WTC11 (cell line): ENCODE data around the gene PPM1L. TPM values are rescaled to one million over a fixed set of nuclear protein-coding genes. Genes with fewer than 3 reads are reported as not detected.
"Not testable (repeated sequence)": the region's sequence is repeated elsewhere in the genome, so short reads cannot be mapped to it uniquely, and the experiment has no call there.

Source experiments
- ATAC-seq: fragments of 200-7000 bp; cut with Tn5 transposase; 2 replicates; pipeline ENCODE4 v1.10.0; 2021; ENCODE audit warnings: mild to moderate bottlenecking, moderate library complexity
- CTCF ChIA-PET: fragments of 300-600 bp; sonication (Branson Sonifier 250); formaldehyde crosslinking; loops from one replicate; lab custom pipeline; 2021; ENCODE audit warnings: antibody characterized with exemption; lab: Charles Lee
- POLR2A ChIA-PET: fragments of 350-600 bp; sonication (Branson Sonifier 250); formaldehyde crosslinking; loops from one replicate; lab custom pipeline; 2021; ENCODE audit warnings: antibody characterized with exemption; lab: Charles Lee
- DNase-seq: peaks from one replicate; pipeline ENCODE4 v3.0.0; 2021; ENCODE audit warnings: low spot score
- H3K27ac Mint-ChIP-seq: 2 replicates; pipeline ENCODE4 v1.8.0; 2021; ENCODE audit warnings: mixed read lengths
- H3K27me3 Mint-ChIP-seq: 2 replicates; pipeline ENCODE4 v1.8.0; 2021; ENCODE audit warnings: low read depth, mild to moderate bottlenecking, moderate library complexity, mixed read lengths
- H3K36me3 Mint-ChIP-seq: 2 replicates; pipeline ENCODE4 v1.8.0; 2021; ENCODE audit warnings: mixed read lengths
- H3K4me1 Mint-ChIP-seq: 2 replicates; pipeline ENCODE4 v1.8.0; 2022; ENCODE audit warnings: mixed read lengths
- H3K4me3 Mint-ChIP-seq: 2 replicates; pipeline ENCODE4 v1.8.0; 2021; ENCODE audit warnings: mild to moderate bottlenecking, moderate library complexity, mixed read lengths
- H3K9me3 Mint-ChIP-seq: 2 replicates; pipeline ENCODE4 v1.8.0; 2021; ENCODE audit warnings: mixed read lengths
- AFF4 ChIP-seq: sonication (generic); formaldehyde crosslinking; IDR thresholded peaks from 2 replicates; pipeline ENCODE4 v1.8.1; 2023; ENCODE audit warnings: mild to moderate bottlenecking, missing genetic modification reagents, borderline replicate concordance
- E2F1 ChIP-seq: sonication (generic); formaldehyde crosslinking; IDR thresholded peaks from 2 replicates; pipeline ENCODE4 v1.8.0; 2022; ENCODE audit warnings: mild to moderate bottlenecking, missing genetic modification reagents
- E2F5 ChIP-seq: sonication (generic); formaldehyde crosslinking; IDR thresholded peaks from 2 replicates; pipeline ENCODE4 v1.8.1; 2022; ENCODE audit warnings: mild to moderate bottlenecking, moderate library complexity, missing genetic modification reagents
- ERG ChIP-seq: fragments of 250-450 bp; sonication (Bioruptor Pico); IDR thresholded peaks from 2 replicates; pipeline ENCODE4 v1.8.0; 2021; ENCODE audit warnings: mild to moderate bottlenecking
- FOXP1 ChIP-seq: sonication (generic); formaldehyde crosslinking; IDR thresholded peaks from 2 replicates; pipeline ENCODE4 v1.8.0; 2022; ENCODE audit warnings: missing genetic modification reagents, mild to moderate bottlenecking, moderate library complexity, borderline replicate concordance
- GTF2I ChIP-seq: fragments of 250-450 bp; sonication (Bioruptor Pico); conservative IDR thresholded peaks from 2 replicates; pipeline ENCODE4 v1.4.0; 2021; ENCODE audit warnings: mild to moderate bottlenecking
- OVOL2 ChIP-seq: fragments of 250-450 bp; sonication (Bioruptor Pico); IDR thresholded peaks from 2 replicates; pipeline ENCODE4 v1.9.0; 2021; ENCODE audit warnings: mild to moderate bottlenecking, borderline replicate concordance
- PREB ChIP-seq: sonication (generic); formaldehyde crosslinking; IDR thresholded peaks from 2 replicates; pipeline ENCODE4 v1.8.1; 2022; ENCODE audit warnings: mild to moderate bottlenecking, missing genetic modification reagents, moderate library complexity, borderline replicate concordance
- RORB ChIP-seq: fragments of 250-450 bp; sonication (Bioruptor Pico); IDR thresholded peaks from 2 replicates; pipeline ENCODE4 v1.9.0; 2021; ENCODE audit warnings: mild to moderate bottlenecking
- SP1 ChIP-seq: sonication (generic); formaldehyde crosslinking; conservative IDR thresholded peaks from 2 replicates; pipeline ENCODE4 v1.8.1; 2022; ENCODE audit warnings: missing genetic modification reagents
- USF1 ChIP-seq: sonication (generic); formaldehyde crosslinking; IDR thresholded peaks from 2 replicates; pipeline ENCODE4 v1.8.0; 2022; ENCODE audit warnings: mild to moderate bottlenecking, missing genetic modification reagents
- total RNA-seq: library from RNA; stranded (reverse); gene quantifications from 3 replicates; pipeline ENCODE4 v1.2.3, GENCODE V29; 2021

The PPM1L gene
- total RNA-seq, 1 experiment from 2014 or later, result 18.1 TPM

GRCh38 chr3:161008086-161008485 is 252.1 kb downstream of the PPM1L start:
- no peak for ATAC-seq
- TF ChIP-seq GTF2I (CRISPR knock-in tag), result no peak
- no peak for TF ChIP-seq E2F5
- TF ChIP-seq OVOL2 (CRISPR knock-in tag), result no peak
- TF ChIP-seq, all 79 proteins: peak for 0
- Mint-ChIP-seq H3K4me1 (no peaks in the 10 kb centered on the region), H3K27me3 (no peaks in the 10 kb centered on the region; the same call in 1 of the 2 replicates), H3K9me3 (peaks cover 23% of the 10 kb centered on the region), H3K27ac (no peak overlapping the region), H3K36me3 (no peaks in the 10 kb centered on the region; the same call in 1 of the 2 replicates), H3K4me3 (no peak overlapping the region)
- CTCF ChIA-PET, result no interaction called here
- POLR2A ChIA-PET, result no interaction called here
- no peak for DNase-seq

- H3K27me3 Mint-ChIP-seq, POLR2A ChIA-PET, H3K36me3 Mint-ChIP-seq, H3K4me3 Mint-ChIP-seq, DNase-seq, ATAC-seq, H3K4me1 Mint-ChIP-seq, CTCF ChIA-PET, H3K27ac Mint-ChIP-seq: not testable (repeated sequence)
- peaks cover 18% of the 10 kb centered on the region for H3K9me3 Mint-ChIP-seq
These were observed 254.1 kb downstream of the PPM1L start for GRCh38 chr3:161010151-161010550.

- H3K9me3 Mint-ChIP-seq, result peaks cover 8% of the 10 kb centered on the region; the same call in 1 of the 2 replicates
- POLR2A ChIA-PET, result no interaction called here
- CTCF ChIA-PET, result no interaction called here
- TF ChIP-seq AFF4 (CRISPR knock-in tag) (no peak), PREB (CRISPR knock-in tag) (no peak), RORB (CRISPR knock-in tag) (no peak), SP1 (no peak), USF1 (no peak), E2F1 (CRISPR knock-in tag) (no peak), FOXP1 (CRISPR knock-in tag) (no peak), ERG (CRISPR knock-in tag) (no peak)
- no peak overlapping the region for H3K27ac Mint-ChIP-seq
- H3K4me1 Mint-ChIP-seq, result peaks cover 8% of the 10 kb centered on the region
- no peaks in the 10 kb centered on the region; the same call in 1 of the 2 replicates for H3K36me3 Mint-ChIP-seq
- no peaks in the 10 kb centered on the region for H3K27me3 Mint-ChIP-seq
- ATAC-seq (no peak), DNase-seq (no peak)
- H3K4me3 Mint-ChIP-seq, result no peak overlapping the region
These were observed 259.1 kb downstream of the PPM1L start for GRCh38 chr3:161014843-161015749.
